Astrocyte (in vitro differentiated cells and primary cell): ENCODE results near the gene HSD17B2. TPM values are rescaled to one million over a fixed set of nuclear protein-coding genes. Genes with fewer than 3 reads are reported as not detected.

Source experiments
- DNase-seq: peaks from one replicate; pipeline ENCODE4 v3.0.0-alpha.2; 2010; ENCODE audit warnings: low read depth
- FAIRE-seq: peaks from 2 replicates; lab custom pipeline; 2011; peaks lifted over from hg19 to GRCh38; lab: Jason Lieb, UNC
- H2AFZ ChIP-seq: 2 replicates; pipeline ENCODE4 v1.6.0; 2012; ENCODE audit warnings: low read depth, low read length, inconsistent platforms
- H3K27ac ChIP-seq: 2 replicates; pipeline ENCODE4 v1.5.1; 2011; ENCODE audit warnings: low read depth, low read length, inconsistent platforms
- H3K27me3 ChIP-seq: 2 replicates; pipeline ENCODE4 v1.6.0; 2011; ENCODE audit warnings: low read length, inconsistent platforms; ENCODE audit not compliant: insufficient read depth
- H3K36me3 ChIP-seq: 2 replicates; pipeline ENCODE4 v1.5.1; 2011; ENCODE audit warnings: low read length, inconsistent platforms; ENCODE audit not compliant: insufficient read depth
- H3K4me1 ChIP-seq: 2 replicates; pipeline ENCODE4 v1.5.1; 2011; ENCODE audit warnings: low read length, inconsistent platforms; ENCODE audit not compliant: insufficient read depth
- H3K4me2 ChIP-seq: 2 replicates; pipeline ENCODE4 v1.6.0; 2012; ENCODE audit warnings: low read length, inconsistent platforms
- H3K4me3 ChIP-seq: 2 replicates; pipeline ENCODE4 v1.5.1; 2011; ENCODE audit warnings: low read depth, mild to moderate bottlenecking, low read length, inconsistent platforms; ENCODE audit not compliant: insufficient read depth
- H3K79me2 ChIP-seq: 2 replicates; pipeline ENCODE4 v1.6.0; 2012; ENCODE audit warnings: mild to moderate bottlenecking, low read length, inconsistent platforms; ENCODE audit not compliant: insufficient read depth
- H3K9ac ChIP-seq: 2 replicates; pipeline ENCODE4 v1.6.0; 2012; ENCODE audit warnings: mild to moderate bottlenecking, low read length, inconsistent platforms
- H3K9me3 ChIP-seq: 2 replicates; pipeline ENCODE4 v1.5.1; 2012; ENCODE audit warnings: low read depth, mild to moderate bottlenecking, low read length, inconsistent platforms; ENCODE audit not compliant: insufficient read depth
- H4K20me1 ChIP-seq: 2 replicates; pipeline ENCODE4 v1.6.0; 2012; ENCODE audit warnings: low read length, inconsistent platforms; ENCODE audit not compliant: insufficient read depth
- H3K27ac Mint-ChIP-seq: one replicate; pipeline ENCODE4 v1.8.0; 2021; ENCODE audit warnings: mild to moderate bottlenecking, mixed read lengths; ENCODE audit not compliant: unreplicated experiment
- H3K27me3 Mint-ChIP-seq: one replicate; pipeline ENCODE4 v1.8.0; 2021; ENCODE audit warnings: low read depth, mixed read lengths; ENCODE audit not compliant: unreplicated experiment
- H3K36me3 Mint-ChIP-seq: one replicate; pipeline ENCODE4 v1.8.0; 2021; ENCODE audit warnings: low read depth, mixed read lengths; ENCODE audit not compliant: unreplicated experiment
- H3K4me1 Mint-ChIP-seq: one replicate; pipeline ENCODE4 v1.8.0; 2021; ENCODE audit warnings: low read depth, mixed read lengths; ENCODE audit not compliant: unreplicated experiment
- H3K4me3 Mint-ChIP-seq: one replicate; pipeline ENCODE4 v1.8.0; 2021; ENCODE audit warnings: mild to moderate bottlenecking, moderate library complexity, mixed read lengths; ENCODE audit not compliant: unreplicated experiment
- H3K9me3 Mint-ChIP-seq: one replicate; pipeline ENCODE4 v1.8.0; 2021; ENCODE audit warnings: mild to moderate bottlenecking, mixed read lengths; ENCODE audit not compliant: unreplicated experiment
- CTCF ChIP-seq: IDR thresholded peaks from 2 replicates; pipeline ENCODE4 v1.5.1; 2011; ENCODE audit warnings: low read depth, mild to moderate bottlenecking, inconsistent platforms, low read length, moderate library complexity; ENCODE audit not compliant: insufficient read depth
- EZH2 ChIP-seq: IDR thresholded peaks from 2 replicates; pipeline ENCODE4 v1.6.1; 2012; ENCODE audit warnings: mild to moderate bottlenecking, low read length, inconsistent platforms; ENCODE audit not compliant: insufficient read depth
- total RNA-seq: library from RNA; stranded (reverse); gene quantifications from 2 replicates; pipeline ENCODE4 v1.2.1, GENCODE V29; 2021

HSD17B2 gene
- total RNA-seq, 1 donor from 2014 or later, result 0.20 TPM

- no peaks in the 10 kb centered on the region for H3K27me3 ChIP-seq
- Mint-ChIP-seq H3K4me1 (peaks cover 18% of the 10 kb centered on the region), H3K27me3 (no peaks in the 10 kb centered on the region), H3K27ac (no peak overlapping the region), H3K36me3 (no peaks in the 10 kb centered on the region), H3K9me3 (no peaks in the 10 kb centered on the region), H3K4me3 (no peak overlapping the region)
- no peak for FAIRE-seq
- no peak overlapping the region for H3K4me3 ChIP-seq
- no peaks in the 10 kb centered on the region for H3K9me3 ChIP-seq
- peaks cover 14% of the 10 kb centered on the region for H3K4me1 ChIP-seq
- H3K79me2 ChIP-seq, result no peaks in the 10 kb centered on the region
- DNase-seq, result no peak
- H3K27ac ChIP-seq, result no peak overlapping the region
- H4K20me1 ChIP-seq, result no peaks in the 10 kb centered on the region
- no peaks in the 10 kb centered on the region for H3K36me3 ChIP-seq
- no peak overlapping the region for H3K4me2 ChIP-seq
- no peak overlapping the region for H2AFZ ChIP-seq
- TF ChIP-seq EZH2 (no peak), CTCF (no peak)
- H3K9ac ChIP-seq, result no peak overlapping the region
Measured at GRCh38 chr16:81992859-81993258, 42.2 kb upstream of the HSD17B2 start.

DNA sequence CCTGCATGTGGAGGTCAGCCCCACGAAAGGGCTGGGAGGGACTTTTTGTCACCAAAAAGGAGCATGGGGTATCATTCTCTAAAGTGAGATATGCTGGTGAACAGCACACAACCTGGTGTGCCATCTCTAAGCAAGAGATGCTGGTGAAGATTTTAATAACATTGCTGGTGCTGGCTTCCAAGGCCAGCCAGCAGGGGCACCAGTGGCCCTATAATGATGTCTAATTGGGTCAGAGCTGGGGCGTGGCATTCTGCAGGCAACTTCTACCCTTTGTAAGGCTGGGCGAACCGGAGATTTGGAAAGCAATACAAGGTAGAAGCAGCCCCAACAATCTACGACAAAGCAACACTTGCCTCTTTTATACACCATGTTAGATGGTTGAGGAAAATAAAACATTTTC, 40.6 kb upstream of the HSD17B2 start:
- Histone ChIP-seq H3K4me3 (no peak overlapping the region), H3K27me3 (no peaks in the 10 kb centered on the region), H3K9me3 (no peaks in the 10 kb centered on the region), H3K27ac (no peak overlapping the region), H3K79me2 (no peaks in the 10 kb centered on the region), H3K4me1 (peaks cover 14% of the 10 kb centered on the region), H4K20me1 (no peaks in the 10 kb centered on the region), H2AFZ (no peak overlapping the region), H3K9ac (no peak overlapping the region), H3K4me2 (no peak overlapping the region), H3K36me3 (no peaks in the 10 kb centered on the region)
- H3K27ac Mint-ChIP-seq, result no peak overlapping the region
- no peaks in the 10 kb centered on the region for H3K36me3 Mint-ChIP-seq
- H3K27me3 Mint-ChIP-seq, result no peaks in the 10 kb centered on the region
- no peak overlapping the region for H3K4me3 Mint-ChIP-seq
- DNase-seq (no peak), FAIRE-seq (no peak)
- no peak for TF ChIP-seq EZH2
- TF ChIP-seq CTCF, result no peak
- H3K9me3 Mint-ChIP-seq, result no peaks in the 10 kb centered on the region
- peaks cover 20% of the 10 kb centered on the region for H3K4me1 Mint-ChIP-seq

DNA sequence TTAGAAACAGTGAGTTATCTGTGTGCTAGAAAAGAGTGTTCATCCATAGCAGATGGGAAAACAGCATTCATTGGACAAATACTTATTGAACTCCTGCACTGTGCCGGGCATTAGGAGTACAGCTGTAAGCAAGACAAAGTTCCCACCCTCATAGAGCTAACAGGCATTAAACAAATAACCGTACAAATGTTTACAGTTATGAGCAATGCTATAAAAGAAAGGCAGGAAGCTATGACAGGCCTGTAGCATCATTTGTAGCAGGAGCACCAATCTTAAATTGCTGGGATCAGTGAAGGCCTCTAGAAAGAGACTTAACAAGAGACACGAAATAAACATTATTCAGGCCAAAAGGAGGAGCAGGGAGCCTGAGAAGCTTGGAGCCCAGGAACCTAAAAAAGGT, 39.4 kb upstream of the HSD17B2 start:
- TF ChIP-seq EZH2 (no peak), CTCF (no peak)
- Histone ChIP-seq H3K4me2 (no peak overlapping the region), H3K4me1 (peaks cover 14% of the 10 kb centered on the region), H3K9me3 (no peaks in the 10 kb centered on the region), H3K9ac (no peak overlapping the region), H3K79me2 (no peaks in the 10 kb centered on the region), H3K36me3 (no peaks in the 10 kb centered on the region), H3K27ac (no peak overlapping the region), H3K4me3 (no peak overlapping the region), H2AFZ (no peak overlapping the region), H3K27me3 (no peaks in the 10 kb centered on the region), H4K20me1 (no peaks in the 10 kb centered on the region)
- Mint-ChIP-seq H3K27me3 (no peaks in the 10 kb centered on the region), H3K36me3 (no peaks in the 10 kb centered on the region), H3K9me3 (no peaks in the 10 kb centered on the region), H3K4me1 (peaks cover 20% of the 10 kb centered on the region), H3K4me3 (no peak overlapping the region), H3K27ac (no peak overlapping the region)
- DNase-seq, result no peak
- no peak for FAIRE-seq
